GM19328 (cell line): ENCODE measurements around the gene MTX3.

ENCODE experiments used
- ATAC-seq: cut with Tn5 transposase; IDR thresholded peaks from one replicate; pipeline ENCODE4 v1.9.1; 2021; ENCODE audit warnings: mild to moderate bottlenecking, moderate library complexity; ENCODE audit not compliant: unreplicated experiment

The MTX3 gene

DNA sequence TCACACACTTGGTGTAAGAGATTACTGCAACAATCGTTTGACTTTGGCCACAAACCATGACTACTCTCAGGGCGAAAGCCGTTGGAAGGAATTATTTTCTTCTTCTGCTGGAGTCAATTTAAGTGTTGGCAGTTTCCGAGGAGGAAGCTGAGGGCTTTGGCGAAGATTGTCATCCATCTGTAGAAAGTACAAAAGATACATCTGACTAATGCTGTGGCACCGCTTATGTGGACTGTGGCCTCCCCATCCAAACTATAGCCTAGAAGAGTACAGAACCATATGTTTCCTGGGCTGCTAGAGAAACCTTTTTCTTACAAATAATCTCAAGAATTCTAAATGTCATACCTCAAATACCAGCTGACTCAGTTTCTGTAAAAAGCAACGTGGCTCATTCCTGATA, 7.4 kb downstream of the MTX3 start:
- no peak for ATAC-seq

DNA sequence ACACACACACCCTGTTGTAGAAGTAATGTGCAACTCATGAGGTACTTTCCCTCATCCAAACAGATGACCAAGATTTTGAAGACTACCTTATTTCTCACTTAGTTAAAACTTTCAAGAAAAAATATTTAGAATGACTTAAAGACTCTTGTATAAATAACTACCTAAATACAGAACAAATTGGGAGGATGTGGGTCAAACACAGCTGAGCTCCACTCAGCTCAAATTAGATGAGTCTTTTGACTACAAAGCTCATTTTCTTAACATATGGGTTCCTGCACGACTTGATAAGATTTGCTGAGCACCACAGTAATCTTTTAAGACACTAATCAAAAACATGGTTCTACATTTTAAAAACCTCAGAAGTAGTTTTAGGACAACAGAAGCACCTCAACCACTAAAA, 8.9 kb downstream of the MTX3 start:
- ATAC-seq, result no peak

DNA sequence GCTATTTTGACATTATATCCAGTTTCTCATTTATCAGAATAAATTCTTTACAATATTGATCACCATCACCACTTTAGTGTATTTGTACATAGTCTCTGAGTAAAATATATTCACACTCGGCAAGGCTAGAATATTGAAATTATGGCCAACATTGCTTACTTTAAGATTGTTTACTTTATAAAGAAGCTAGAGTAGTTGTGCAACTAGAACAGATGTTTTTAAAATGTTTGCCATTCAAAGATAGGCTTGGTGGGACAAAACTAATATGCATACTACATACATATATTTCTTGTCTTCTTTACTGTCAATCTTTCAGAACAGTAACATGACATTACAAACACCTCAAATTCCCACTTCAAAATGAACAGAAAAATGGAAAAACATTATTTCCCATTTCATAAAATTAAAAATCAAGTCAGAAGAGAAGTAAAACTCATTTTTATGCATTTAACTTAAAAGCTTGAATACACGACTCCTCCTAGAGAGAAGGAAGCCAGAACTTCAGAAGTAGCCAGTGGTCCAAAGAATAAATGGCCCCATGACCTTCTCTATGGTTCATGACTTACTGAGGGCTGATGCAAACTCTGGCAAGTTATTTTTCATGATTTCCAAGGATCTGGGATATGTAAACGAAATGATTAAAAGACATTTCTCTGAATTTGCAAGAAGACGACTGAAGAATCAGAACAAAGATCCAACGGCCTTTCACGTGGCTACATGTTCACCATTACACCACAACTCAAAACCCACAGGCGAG, 14.1 kb downstream of the MTX3 start:
- no peak for ATAC-seq

DNA sequence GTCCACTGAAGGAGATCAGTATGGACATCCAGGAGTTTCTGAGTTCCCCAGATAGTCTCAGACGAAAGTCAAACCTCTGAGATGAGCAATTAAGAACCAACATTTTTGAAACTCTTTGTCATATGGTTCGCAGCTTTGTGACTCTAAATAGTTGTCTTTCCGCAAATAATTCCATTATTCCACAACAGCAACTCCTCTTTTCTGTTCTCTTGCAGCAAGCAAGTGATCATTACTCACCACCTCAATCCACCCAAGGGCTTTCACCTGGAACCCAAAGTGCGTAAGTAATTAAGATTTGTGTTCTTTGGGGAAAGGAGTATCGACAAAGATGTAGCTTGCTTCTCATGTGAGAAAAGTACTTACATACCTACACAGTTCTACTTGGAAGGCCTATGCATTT, 15.6 kb downstream of the MTX3 start:
- ATAC-seq, result no peak

DNA sequence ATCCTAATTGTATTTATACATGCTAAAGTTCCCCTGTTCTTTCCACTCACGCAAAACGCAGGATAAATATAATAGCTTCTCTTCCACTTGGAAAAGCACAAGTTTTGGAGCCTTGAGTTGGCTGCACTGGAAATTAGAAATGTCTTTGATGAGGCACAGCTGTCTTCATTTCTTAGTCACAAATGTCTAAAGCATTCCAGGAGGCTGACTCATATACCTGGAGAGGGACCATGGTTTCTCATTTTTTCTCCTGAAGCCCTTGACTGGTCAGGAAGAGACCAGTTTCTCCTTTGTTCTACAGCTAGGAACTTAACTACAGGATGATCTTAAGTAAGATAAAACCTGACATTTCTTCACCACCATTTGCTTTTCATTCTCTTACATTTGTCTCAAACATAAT, 16.2 kb downstream of the MTX3 start:
- ATAC-seq, result no peak

DNA sequence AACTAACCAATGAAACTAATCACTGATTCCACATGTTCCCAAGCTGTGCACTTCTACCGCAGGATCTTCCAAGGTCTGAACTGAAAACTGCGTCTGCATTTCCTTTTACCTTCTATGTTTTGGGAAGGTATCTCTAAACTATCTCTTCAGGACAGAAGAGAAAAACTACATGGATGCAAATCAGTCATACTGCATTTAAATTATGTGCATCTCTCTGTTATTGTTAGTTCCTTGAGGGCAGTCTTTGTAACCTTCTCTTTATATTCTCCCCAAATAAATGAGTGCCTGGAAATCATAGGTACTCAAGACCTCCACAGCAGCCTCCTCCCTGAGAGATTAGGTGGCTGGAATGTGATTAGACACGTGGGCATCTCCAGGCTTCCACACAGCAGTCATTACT, 17.1 kb downstream of the MTX3 start:
- no peak for ATAC-seq

DNA sequence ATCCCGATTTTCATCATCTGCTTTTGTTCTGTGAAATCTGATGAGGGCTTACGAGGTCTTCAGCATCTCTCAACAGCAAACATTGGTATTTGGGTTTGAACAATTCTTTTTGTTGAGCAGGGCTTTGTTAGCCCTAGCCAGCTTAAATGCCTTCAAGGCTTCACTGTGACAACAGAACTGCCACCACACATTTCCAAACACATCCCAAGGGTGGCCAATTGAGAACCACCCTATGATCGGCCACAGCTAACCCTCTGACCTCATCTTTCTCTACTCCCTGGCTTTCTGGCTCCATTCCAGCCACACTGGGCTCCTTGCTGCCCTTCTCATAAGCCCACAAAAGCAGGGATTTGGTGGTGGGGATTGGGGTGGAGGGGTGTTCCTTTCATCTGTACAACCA, 17.6 kb downstream of the MTX3 start:
- no peak for ATAC-seq

DNA sequence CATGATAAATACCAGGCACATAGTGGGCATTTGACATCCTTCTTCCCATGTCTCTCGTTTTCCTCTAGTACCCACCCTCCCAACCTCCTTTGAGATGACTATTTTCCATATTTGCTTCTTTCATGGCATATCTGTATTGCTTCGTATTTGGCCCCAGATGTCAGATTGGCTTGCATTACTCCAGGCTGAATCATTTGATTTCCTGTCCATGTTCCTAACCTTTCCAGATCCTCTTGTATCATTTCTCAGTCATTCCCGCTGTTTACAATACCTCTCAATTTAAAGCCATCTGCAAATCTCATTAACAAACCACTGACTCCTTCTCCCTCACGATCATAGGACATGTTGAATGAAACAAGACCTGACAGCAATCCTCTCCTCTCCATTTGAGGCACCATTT, 19.9 kb downstream of the MTX3 start:
- no peak for ATAC-seq

DNA sequence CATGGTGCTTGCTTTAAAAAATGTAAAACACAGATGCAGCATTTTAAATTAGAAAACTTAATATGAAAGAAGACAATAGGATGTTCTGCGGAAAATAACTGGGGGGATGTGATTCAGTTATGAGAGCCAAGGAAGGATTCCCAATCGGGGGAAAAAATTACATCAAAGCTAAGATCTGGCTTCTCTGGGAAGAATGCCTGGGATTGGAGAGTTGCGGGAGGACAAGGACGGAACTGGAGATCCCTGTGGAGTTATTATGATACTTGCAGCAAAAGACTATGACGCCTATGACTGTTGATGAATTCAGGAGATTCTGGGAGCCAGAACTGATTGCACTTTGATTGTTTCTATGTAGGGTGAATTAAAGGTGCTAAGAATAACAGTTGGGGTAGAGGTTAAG, 24.6 kb downstream of the MTX3 start:
- ATAC-seq, result no peak

DNA sequence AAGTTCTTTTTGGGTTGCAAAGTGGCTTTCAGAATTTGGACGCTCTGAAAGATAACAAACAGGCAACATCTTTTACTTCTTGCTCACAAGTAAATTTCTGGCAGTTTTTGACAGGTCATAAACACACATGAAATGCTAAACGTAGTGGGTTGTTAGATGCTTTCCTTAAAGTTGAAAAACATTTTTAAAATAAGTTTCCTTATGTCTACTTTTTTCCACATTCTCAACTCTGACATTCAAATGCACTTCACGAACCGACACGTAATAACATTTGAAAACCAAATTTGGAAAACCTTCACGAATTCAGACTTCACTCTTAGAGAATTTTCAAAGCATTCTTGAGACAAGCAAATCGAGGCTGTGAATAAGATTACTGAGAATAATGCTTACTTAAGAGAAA, 26.9 kb downstream of the MTX3 start:
- no peak for ATAC-seq

DNA sequence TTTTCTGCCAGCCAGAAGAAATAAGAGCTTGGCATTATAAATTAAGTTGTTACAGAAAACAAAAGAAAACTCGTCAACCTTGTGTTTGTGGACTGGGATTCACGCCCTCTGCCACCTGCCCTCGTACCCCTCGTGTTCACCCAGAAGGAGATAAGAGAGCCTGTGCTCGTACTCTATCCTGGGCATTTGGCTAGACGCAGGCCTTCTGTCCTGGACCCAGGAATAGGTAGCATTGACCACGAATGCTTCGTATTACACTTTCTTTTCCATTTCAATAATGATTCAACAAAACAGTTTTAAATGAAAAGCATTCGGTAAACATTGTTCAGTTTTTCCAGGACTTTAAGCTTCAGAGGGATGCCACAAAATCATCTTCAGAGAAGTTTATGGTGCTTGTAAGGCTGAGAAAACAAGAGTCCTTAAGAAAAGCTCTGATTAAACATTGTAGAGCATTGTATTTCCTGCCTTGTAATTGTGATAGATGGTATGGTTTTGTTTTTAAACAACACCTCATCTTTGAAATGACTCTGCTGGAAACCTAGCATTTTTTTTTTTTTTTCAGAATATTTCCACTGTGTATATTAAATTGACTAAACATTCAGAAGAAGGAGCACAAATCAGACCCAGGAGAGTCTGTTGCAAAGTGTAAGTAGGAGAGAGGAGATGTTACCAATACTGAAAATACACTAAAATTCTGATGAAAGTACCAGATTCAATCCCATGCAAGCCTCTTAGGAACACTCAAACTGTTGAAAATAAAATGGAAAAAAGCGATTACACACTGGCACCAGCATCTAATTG, 27.6 kb downstream of the MTX3 start:
- no peak for ATAC-seq

DNA sequence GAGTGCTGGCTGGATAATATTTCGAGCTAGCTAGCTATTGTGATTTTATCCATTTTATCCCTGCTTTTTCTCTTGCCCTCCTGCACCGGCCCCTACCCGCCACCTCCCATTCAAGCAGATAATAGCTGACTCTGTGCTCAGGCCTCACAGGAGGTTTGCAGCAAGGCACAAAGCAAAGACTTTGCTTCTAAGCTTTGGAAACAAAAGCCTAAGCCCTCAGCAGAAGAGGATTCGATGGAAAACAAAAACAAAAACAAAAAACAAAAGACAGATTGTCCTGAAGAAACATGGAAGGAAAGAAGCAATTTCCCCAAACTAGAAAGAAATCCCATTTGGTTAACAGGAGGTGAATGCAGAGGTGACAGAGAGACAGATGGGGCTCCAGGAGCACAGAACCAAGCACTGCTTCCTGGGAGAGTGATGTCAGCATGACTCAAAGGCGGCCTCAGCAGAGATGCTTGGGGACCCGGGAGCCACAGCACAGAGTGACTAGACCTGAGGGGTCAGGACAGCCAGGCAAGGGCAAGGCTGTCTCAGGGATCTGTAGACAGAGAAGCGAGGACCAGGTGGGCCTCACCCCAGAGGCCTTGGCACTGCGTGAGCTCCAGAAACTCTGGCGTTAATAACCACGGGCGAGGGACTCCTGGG, 28.4 kb downstream of the MTX3 start:
- ATAC-seq, result no peak

DNA sequence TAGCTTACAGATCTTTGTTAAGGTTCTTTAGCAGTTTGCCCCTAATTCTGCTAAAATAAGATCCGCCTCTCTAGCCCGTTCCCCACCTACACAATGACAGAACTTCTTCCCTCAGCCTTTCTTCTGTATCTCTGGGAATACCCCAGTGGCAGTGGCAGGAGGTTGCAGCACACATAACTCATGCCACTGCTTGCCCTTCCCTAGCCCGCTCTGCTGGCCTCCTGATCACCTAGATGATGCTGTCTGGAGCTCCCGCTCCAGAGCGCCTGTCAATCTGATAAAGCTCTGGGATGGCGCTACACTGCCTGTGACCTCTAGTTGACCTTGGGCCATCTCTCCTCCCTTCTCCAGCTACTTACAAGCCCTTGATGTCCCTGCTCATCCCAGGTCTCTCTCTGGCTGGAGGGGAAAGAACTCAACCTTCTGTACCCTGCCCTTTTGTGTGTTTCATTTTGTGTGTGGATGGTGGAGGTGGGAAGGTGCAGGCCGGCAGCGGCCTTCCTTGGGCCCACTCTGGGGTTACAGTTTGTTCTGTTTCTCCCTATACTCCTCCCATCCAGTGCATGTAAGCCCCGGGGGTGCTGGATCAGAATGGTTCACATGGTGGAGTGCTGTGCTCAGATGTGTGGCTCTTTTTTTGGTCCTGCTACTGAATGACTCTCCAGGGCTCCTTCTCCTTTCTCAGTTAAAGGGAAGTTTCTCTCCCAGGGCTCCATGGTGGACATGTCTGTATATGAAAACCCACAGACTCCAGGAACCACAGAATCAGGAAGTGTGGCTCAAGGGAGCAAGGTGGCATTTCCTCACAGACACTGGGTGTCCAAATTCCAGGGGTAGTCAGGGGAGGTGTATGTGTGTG, 29.1 kb downstream of the MTX3 start:
- no peak for ATAC-seq

DNA sequence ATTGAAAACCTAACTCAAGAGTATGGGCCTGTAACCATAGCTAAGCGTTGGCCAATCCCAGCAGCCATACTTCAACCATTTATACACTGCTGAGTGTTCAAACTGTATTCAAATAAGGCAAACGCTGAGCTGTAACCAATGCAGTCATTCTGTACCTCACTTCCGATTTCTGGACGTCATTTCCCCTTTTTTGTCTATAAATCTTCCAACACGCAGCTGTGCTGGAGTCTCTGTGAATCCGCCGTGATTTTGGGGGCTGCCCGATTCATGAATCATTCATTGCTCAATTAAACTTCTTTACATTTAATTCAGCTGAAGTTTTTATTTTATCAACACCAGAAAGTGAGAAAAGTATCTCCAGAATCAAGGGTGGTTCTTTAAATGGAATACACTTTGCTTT, 31.7 kb downstream of the MTX3 start:
- ATAC-seq, result no peak

DNA sequence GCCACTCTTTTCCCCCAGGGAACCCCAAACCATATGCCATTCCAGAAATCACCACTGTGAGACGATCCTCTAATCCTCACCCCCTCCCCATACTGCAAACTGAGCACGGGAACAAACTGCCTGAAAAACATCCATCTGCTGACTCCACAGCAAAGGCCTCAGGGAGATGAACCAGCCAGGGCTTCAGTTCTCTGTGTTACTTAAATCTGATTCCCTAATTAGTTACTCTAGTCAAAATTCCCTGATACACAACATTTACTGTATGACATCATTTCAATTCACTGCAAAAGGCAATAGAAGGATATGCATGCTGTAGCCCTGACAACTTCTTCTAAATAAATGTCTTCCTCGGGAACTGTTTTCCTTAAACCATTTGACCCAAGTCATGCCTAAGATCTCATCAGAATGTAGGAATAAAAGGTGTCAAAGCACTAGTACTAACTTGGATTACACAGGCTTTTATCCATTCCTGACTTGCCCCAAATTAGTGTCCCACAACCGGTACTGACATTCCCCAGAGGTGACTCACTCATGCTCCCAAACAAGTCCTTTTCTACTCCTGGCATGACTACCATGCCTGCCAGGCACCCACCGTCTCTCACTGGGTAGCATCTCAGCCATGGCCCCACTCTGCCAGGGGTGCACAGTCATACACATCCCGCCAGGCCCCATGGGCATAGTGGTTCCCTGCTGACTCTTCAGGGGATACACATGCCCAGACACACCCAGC, 35.0 kb downstream of the MTX3 start:
- ATAC-seq, result no peak

DNA sequence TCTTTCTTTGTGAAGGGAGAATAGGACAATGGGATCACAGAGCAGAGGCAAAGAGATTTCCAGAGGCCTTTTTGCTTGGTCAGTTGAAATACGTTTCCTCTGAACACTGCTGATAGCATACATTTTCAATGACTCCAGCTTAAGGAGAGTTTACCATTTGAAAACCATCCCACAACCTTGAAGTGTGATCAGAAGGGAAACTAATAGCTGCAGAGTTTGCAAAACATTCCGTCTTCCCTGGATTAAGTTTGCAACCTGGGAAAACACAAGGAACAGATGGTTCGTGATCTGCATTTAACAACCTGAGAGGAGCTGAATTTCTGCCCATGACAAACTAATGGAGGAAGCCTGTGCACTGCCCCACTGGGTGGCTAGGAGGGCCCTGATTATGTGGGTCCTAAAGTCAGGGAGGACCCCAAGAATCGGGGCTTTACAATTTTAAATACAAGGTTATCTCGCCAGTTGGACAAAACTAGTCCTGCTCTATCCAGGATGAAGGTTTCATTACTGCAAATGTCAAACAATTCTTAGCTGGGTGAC, 35.6 kb downstream of the MTX3 start:
- ATAC-seq, result no peak

DNA sequence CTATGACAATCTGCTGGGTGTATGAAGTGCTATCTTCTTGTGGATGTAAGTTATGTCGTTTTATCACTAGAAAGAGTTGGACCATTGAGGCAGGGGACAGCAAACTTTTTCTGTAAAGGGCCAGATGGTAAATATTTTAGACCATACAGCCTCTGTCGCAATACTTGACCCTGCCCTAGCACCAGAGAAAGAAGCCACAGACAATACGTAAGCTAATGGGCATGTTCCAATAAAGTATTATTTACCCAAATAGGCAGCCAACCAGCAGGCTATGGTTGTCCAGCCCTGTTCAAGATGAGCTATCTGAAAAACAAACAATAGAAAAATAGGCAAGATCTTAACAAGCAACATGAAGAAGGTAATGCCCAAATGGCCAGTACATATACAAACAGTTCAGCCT, 36.4 kb downstream of the MTX3 start:
- ATAC-seq, result no peak

DNA sequence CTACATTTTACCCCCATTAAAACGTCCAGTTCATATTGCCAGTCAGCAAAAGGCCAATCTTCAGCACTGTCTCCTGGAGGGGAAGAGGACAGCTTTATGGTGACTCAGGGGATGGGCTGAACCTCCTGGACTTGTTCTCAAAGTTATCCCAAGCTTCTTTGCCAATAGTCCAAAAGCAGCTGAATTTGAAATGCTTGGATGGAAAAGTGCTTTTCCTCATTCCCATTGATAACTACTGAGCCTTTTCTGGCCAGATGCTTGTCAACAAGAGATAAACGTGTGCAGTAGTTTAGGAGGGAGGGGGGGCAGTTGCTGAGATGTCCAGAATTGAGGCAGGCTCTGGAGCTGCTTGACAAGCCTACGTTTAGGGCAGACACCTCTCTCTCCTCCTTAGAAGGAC, 43.5 kb downstream of the MTX3 start:
- ATAC-seq, result no peak

DNA sequence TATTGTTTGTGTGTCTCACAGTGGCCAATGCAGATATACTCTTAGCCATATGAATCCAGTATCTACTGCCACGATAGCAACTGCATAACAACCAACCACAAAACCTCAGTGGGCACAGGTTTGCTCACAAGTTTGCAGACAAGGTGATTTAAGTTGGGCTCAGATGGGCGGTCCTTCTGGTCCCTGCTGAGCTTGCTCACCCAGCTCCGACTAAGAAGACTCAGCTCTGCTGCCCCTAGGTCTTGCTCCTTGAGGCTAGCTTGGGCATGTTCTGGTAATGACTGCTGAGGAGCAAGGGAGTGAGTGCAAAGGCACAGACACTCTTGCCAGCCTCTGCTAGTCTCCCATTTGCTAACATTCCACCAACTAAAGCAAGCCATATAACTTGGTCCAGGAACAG, 52.6 kb downstream of the MTX3 start:
- ATAC-seq, result no peak

DNA sequence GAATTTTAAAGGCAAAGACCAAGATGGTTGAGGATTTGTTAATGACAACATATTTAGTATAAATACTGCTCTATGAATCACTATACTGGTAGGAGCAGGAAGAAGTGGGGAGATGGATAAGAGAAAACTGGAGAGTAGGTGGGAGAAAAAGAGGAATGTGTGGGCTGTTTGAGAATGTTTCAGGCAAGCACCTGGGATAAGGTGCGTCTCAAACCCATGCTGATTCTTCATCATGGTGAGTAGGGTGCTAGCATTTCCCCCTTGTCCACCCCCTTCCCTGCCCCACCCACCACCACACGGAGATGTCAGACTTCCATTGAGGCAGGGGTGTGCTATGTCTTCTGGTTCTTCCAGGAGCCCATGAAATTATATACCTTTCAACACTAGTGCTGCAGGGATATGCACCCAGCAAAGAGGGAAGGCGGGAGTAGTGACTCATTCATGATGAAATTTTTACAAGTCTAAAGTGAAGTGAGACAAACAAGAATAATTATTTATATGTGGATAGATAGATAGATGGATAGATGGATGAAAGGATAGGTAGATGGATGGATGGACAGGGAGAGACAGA, 54.3 kb downstream of the MTX3 start:
- ATAC-seq, result no peak
